Skeletal muscle cell (primary cell): Measurements from ENCODE around the gene RNF113B.

ENCODE experiments used
- DNase-seq: peaks from one replicate; pipeline ENCODE4 v3.0.0-alpha.2; 2010; ENCODE audit warnings: low read depth
- H3K4me3 ChIP-seq: 2 replicates; pipeline ENCODE4 v1.5.1; 2011; ENCODE audit warnings: low read depth, mild to moderate bottlenecking, control low read depth, low read length, moderate library complexity

The RNF113B gene

GRCh38 chr13:98144027-98144741 lies 32.9 kb downstream of the RNF113B start:
- H3K4me3 ChIP-seq: peak overlapping the region; percentile 61
- DNase-seq: no peak

- DNase-seq: no peak
- H3K4me3 ChIP-seq: peak overlapping the region; percentile 61
Observed at GRCh38 chr13:98143601-98144026, 33.5 kb downstream of the RNF113B start.

- no peak for DNase-seq
- H3K4me3 ChIP-seq: peak overlapping the region; percentile 61
Observed at GRCh38 chr13:98143157-98143553, 33.9 kb downstream of the RNF113B start.

GRCh38 chr13:98142380-98143156 lies 34.5 kb downstream of the RNF113B start, which contains the start of gene FARP1:
FARP1 (plus strand) TSS chr13:98143094; CDS start chr13:98213243, 70,149 bp downstream.
- DNase-seq: peak; percentile 18
- H3K4me3 ChIP-seq: peak within 1 kb of the TSS; percentile 61

GRCh38 chr13:98141509-98142379 lies 35.3 kb downstream of the RNF113B start:
- DNase-seq: no peak
- peak overlapping the region; percentile 61 for H3K4me3 ChIP-seq

GRCh38 chr13:98141091-98141490 lies 36.0 kb downstream of the RNF113B start:
- DNase-seq: no peak

GRCh38 chr13:98134901-98135300 lies 42.2 kb downstream of the RNF113B start:
- no peak overlapping the region for H3K4me3 ChIP-seq
- no peak for DNase-seq

More at GRCh38 chr13:98141091-98141490, 36.0 kb downstream of the RNF113B start:
- no peak overlapping the region for H3K4me3 ChIP-seq

- no peak overlapping the region for H3K4me3 ChIP-seq
- no peak for DNase-seq
Observed at GRCh38 chr13:98133946-98134345, 43.1 kb downstream of the RNF113B start.

GRCh38 chr13:98129059-98129746 lies 47.9 kb downstream of the RNF113B start:
- peak; percentile 85 for DNase-seq
- no peak overlapping the region for H3K4me3 ChIP-seq
